Left hindlimb (tissue), 1 donor: Measurements from ENCODE around the gene SFI1.
A peak's percentile ranks its signal among the peaks of the same experiment; 100 is the strongest.

Source experiments
- DNase-seq: peaks from one replicate; pipeline ENCODE4 v3.0.0-alpha.2; 2018

Gene SFI1

DNA sequence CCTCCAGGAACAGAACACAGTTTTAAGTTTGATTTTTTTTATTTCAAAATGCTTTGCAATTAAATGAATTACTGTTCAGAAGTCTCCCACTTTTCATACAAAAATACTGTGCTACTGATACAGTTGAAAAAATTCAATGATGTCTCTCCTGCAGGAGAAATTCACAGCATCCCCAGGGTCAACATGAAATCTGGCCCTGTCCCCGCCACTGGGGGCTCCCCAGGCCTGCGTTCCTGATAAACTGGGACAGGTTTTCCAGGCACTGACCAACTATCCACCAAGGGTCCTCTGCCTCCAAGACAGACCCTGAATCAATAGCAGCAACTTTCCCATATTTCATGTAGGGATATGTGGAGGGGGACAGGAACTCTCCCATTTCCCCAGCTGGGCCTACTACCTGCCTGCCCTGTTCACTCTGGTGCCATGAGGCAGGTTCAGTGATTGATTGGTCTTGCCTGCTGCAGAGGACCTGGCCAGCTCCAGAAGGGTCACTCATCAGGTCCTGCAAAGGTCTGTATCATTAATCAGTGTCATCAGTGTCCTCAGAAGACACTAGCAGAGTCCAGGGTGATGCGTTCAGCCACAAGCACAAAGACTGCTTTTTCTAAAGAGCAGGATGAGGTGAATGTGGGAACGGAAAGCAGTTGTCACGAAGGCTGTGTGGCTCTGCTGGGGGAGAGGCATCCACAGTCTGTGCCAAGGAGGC, 122.3 kb downstream of the SFI1 start:
- DNase-seq: no peak

DNA sequence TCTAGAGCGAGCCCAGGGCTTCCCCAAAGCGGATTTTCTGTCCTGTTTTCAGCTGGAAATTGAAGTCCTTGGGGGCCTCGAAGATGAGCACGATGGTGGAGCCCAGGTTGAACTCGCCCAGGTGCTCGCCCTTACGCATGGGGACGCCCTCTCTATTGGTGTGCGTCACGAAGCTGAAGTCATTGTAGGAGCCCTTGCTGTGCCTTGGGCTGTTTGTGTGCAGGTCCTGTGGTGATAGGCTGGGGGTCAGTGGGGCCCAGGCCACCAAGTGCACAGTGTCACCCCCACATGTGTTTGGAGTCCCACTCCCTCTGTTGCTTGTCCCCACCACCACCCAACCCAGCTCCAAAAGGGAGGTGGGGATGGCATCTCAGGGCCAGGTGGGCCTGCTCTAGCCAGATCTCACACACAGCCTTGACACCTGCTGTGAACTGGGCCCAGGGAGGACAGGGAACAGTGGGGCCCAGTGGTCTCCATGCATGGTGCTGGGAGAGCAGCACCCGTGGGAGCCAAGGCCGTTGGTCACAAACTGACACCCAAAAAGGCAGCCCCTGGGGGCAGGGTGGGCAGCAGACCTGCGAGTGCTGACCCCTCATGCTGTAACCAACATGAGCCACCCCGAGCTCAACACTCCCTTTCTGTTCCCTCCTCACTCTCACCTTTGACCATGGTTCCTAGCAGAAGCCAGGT, 123.4 kb downstream of the SFI1 start:
- no peak for DNase-seq

DNA sequence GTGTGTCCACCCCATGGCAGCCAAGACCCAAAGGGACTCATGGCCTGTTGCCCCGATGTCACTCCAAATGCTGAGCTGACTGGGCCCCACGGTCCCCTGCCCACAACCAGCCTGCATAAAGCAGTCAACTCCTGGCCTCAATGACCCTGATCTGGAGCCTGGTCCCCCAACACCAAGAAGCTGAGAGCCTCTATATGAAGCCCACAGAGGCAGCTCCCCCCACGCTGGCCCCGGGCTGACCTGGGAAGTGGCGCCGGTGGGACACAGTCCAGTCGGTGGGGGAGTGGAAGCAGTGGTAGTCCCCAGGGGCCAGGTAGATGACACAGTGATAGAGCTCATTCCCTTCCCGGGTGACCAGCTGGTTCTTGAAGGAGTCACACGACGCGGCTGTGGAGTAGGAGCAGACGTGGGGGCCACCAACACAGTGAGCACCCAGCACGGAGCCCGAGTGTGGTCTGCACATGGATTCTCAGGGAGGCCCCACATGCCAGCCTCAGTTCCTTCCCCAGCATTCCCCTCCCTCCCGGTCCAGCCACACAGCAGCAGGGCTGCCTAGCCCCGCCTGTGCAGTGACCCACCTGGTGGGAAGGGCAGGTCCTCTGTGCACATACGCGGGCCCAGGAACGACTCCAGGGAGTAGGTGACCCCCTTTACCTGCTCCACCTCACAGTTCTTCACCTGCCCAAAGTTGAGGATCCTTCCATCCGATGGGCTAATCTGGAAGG, 124.6 kb downstream of the SFI1 start:
- no peak for DNase-seq

DNA sequence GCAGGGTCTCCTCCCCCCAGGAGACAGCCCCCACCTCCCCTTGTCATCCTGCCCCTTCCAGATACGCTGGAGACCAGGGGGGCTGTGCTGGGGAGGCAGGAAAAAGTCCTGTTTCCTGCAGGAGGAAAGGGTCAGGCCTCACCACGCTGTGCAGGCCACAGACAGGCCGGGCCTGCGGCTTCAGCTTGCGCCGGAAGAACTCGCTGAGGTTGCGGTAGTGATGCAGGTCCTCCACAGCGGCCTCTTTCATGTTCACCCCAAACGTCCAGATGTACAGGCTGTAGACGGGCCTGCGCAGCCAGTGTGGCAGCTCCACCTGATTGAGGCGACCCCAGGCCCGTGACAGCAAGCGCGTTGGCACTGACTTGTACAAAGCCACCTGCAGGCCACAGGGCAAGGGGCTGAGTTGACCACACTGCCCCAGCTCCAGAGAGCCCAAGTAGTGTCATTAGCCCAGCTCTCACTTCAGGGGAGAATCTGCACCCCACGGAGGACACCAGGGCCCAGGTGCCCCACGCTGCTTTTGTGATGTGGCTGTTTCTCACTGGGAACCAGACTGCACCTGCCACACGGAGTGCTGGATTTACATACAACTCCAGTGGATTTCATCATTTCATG, 125.3 kb downstream of the SFI1 start:
- no peak for DNase-seq

DNA sequence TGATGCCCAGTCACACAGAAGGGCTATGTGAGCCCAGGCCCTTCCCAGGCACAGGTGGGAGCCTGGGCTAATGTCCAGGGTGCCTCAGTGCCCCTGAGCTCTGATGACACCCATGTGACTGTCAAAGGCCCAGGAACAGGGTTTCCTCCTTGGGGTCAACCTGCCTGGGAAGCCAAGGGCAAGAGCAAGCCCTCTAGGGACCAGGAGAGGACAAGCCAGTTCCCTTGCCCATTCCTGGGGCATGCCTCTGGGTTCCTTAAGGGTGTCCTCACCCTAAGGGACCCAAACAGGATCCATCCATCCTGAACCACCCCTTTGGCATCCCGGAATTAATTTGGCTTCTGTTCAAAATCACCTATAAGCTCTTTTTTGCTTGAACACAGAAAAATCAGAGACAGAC, 126.6 kb downstream of the SFI1 start:
- no peak for DNase-seq

DNA sequence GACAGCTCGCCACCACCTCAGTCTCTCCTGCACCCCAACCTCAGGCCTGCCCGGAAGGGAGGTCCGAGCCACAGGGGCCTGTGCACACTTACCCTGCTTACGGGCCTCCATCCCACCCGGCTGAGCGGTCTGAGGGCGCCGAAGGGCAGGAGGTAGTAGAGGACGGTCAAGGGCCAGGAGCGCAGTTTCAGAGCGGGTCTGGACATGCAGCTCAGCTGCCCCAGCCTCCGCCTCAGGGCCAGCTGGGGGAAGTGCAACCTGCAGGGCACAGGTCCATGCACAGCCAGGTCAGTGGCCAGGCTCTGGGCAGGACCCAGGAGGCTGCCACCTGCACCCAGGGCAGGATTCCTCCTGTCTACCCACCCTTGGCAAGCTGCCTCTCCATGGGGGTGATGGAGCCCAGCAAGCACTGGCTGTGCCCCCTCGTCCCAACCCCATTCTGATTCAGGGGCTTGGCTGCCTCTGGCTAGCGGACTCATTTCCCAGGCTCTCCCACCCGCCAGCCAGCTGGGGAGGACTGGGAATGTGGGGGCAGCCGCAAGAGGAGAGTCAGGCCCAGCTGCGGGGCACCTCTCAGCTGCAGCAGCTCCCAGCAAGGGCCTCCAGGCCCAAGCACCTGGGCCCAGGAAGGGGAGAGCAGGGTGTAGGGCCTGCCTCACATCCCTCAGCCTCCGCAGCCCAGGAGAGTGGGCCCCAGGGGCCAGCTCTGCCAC, 127.4 kb downstream of the SFI1 start:
- DNase-seq: no peak

DNA sequence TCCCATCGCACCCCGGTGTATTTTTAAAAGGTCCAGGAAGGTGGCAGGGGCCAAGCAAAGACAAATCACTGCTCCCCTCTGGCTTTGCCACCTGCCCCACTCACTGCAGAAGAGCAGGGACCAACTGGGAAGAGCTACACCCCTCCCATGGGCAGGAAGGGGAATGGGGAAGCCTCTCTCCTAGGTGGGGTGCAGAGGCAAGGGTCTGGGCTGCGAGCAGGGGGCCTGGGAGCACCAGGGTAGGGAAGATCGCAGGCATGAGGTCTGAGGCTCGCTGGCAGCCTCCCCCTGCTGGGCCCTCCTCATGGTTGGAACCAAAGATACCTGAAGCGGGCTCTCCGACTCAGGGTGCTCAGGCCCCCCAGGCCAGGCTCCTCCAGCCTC, 128.9 kb downstream of the SFI1 start:
- DNase-seq: no peak

DNA sequence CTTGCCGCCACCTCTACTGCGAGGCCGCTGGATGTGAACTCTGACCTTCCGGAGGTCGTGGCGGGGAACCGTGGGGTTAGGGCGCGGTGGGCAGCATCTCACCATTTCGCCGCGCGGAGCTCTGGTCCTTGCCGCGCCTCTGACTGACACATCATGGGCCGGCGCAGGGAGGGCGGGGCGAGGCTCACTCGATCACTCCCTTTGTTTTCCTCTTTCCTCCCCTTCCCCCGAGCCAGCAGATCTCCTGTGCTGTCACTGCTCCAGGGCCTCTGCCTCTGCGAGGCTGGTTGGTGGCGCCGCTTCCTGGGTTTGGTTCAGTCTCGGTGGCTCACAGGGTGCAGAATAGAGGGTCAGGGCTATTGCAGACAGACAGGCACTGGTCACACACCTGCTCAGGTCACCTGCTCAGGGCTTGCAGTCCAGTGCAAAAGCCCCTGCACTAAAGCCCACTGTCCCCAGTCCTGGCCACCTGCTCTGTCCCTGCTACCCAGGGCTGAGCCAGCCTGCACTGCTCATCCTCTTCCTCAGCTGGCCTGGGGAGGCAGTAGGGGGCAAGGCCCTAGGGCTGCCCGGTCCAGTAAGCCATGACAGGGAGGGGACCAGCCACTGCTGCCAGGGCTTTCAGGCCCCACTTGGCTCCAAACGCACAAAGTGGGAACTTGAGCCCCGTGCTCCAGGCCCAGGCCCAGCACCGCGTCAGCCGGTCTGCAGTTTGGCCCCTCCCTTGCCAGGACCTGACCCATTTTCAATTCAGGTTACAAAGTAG, 129.5 kb downstream of the SFI1 start:
- peak; percentile 57 for DNase-seq

DNA sequence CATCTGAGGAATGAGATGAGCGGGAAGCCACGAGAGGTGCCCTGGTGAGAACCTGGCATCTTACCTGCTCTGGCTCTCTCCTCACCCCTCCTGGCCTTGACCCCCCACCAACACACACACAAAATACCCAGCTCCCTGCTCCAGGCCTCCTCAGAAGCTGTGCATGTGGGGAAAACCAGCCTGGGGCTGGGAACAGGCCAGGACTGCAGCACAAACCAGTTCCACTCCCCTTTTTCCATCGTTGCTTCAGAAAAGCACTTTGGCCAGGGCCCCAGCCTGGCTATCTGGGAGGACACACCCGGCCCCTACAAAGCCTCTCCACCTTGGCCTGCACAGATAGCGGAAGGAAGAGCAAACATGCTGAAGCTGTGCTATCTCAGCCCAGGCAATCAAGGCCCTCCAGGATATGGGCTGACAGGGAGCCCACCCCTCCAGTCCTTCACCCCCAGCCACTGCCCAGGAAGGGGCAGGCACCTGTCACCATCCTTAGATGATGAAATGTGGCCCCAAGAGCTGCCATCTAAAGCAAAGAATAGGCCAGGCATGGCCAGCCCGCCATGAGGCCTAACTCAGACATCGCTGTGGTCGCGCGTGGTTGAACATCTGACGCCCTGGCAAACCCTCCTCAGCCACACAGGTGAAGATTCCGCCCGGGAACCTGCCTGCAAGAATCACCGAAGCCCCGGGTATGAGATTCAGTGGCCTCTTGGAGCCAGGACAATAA, 130.3 kb downstream of the SFI1 start:
- DNase-seq: peak; percentile 72

DNA sequence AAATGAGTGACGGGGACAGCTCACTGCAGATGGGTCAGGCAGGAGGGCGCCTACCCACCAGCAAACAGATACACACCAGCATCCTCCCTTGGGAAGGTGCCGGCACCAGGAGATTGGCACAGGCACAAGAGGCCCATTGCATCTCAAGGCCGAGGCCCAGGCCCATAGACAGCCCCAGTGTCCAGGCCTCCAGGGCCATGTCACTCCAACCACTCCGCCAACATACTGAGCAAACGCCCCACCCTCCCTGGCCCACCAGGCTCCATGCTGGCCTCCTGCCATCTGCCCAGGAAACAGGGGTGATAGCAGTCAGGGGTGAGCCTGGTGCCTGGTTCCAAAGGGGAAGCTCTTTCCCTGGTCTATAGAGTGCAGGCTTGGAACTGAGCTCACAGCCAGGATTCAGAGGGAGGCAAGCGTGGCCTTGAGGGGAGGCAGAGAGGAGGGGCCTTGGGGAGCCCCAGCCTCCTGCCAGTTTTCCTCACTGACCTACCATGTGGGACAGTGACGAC, 130.9 kb downstream of the SFI1 start:
- DNase-seq: no peak

DNA sequence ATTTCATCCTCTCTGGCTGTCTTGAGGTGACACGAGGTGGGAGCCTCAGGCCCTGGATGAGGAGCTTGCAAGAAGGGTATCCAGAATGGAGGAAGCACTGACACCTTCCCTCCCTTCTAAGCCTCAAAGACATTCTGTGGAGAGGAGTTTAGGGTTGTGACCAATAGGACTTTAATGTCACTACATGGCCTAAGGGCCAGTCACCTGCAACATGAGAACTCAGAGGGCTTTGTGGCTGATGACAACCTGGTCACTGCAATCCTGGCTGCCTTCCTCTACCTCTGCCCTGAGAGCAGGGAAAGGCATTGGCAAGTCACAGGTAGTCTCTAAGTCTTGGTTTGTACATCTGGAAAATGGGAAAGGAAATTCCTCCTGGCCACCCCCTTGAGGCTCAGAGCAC, 132.0 kb downstream of the SFI1 start:
- DNase-seq: no peak

DNA sequence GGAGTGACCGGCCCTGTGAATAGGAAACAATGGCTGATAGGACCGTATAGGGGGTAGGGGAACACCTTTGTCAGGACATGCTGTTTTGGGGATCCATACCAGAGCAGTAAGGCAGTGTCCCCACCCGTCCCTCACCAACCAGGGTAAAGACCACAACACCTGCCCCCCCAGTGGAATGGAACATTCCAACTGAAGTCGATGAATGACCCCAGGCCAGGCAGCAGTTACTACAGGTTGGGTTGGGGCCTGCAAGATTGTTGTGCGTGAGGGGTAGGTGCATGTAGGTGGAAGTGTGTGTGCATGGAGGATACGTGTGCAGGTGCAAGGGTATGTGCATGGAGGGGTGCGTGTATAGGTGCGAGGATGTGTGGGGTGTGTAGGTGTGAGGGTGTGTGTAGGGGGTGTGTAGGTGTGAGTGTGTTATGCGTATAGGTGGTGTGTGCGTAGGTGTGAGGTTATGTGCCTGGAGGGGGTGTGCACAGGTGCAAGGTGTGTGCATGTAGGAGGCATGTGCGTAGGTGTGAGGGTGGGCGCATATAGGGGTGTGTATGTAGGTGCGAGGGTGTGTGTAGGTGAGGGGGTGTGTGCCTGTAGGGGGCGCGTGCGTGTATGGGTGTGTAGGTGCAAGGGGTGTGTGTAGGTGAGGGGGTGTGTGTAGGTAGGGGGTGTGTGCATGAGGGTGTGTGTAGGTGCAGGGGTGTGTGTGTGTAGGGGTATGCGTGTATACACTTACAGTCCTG, 132.8 kb downstream of the SFI1 start:
- no peak for DNase-seq

DNA sequence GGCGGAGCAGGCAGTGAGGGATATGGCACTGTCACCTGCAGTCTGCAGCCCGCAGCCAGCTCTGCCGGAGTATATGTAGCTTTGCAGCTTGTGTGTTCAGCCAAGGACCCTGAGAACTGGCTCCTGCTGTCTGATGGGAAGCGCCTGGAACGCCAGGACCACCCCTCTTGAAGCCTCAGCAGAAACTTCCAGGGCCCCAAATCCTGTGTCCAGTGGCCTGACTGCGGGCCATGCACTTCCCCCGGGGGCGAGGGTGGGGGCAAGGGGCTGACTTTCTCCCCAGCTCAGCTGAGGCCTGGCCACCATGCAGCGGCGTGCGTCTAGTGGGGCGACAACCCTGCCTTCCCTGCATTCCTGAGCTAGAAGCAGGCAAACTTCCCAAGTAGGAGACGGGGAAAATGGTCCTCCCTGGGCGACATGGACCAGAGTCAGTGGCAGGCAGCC, 133.4 kb downstream of the SFI1 start:
- DNase-seq: no peak

DNA sequence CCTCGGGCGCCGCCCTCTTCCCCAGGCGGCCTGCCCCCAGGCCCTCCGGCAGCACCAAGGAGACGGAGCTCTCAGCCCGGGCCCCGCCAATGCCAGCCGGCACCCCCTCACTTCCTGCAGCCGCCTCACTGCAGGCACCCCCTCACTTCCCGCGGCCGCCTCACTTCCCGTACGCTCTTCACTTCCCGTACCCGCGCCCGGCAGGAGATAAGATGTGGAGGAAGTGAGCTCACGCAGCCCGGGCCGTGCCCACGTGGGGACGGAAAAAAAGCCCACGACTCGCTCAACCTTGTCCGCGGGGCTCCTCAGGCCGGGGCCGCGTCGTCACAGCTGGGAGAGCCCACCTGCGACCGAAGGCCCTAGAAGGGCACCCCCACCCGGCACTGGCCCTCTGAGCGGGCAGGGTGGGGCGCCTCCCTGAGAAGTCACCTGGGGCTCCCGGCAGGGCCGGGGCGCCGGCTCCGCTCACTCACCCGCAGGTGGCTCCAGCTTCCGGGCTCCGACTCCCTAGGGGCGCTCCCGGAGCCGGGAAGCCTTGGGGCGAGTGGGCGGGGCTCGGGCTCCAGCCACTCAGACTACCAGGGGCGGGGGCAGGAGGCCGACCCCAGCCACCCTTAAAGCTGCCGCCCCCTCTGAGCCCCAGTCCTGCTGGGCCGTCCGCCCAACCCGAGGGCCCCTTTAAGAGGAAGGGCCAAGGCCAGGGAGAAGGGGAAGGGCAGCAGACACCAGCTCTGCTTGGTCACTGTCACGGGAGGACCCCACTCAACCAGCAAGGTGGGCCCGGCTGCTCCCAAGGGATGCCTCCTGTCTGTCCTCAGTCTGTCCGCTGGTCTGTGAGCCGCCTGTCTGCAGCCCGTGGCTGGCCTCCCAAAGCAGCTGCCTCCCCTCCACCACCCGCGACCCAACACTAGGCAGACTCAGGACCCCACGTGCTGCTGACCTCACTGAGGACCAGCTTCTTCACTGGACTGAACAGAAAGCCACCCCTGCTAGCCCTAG, 134.3 kb downstream of the SFI1 start:
- DNase-seq: peak; percentile 84

DNA sequence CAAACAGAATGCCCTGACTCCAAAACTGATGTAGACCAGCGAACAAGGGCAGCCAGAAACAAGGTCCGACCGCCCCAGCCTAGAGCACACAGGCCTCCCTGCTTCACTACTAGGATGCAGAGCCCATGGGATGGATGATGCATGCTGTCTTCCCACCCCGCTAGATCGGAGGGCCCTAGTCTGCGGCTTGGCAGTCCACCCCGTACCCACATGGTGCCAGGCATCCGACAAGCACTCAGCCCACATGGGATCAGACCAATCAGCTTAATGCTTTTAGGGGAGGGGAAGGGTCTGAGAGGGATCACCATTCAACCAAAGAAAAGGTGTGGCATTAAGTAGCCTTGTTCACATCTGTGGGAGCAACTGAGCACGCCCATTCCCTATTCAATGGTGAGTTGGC, 135.1 kb downstream of the SFI1 start:
- no peak for DNase-seq

DNA sequence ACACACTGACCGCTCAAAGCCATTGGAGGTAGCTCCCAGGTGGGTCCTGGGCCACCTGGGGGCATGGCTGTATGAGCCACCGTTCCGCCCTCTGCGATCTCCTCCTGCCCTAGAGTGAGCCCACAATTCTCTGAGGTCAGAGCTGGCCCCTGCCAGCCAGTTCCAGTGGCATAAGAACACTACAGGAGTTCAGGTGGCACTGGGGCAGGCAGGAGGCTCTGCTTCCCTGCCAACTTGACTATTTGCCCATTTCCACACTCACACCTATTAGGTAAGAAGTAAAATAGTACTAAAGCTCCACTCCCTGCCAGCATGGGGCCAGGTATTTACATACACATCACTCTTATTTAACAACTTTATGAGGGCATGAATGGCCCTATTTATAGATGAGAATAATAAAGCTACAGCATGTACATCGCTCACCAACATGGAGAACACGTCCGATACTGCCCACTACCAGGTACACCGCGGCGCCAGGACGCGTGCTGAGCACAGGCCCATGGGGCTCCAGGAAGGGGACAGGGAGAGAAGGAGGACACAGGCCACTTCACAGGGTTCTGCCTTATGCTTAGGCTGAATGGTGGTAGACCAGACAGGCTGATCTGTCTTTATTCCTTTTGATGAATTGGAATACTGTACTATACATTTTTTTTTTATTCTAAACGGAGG, 139.4 kb downstream of the SFI1 start:
- DNase-seq: no peak

DNA sequence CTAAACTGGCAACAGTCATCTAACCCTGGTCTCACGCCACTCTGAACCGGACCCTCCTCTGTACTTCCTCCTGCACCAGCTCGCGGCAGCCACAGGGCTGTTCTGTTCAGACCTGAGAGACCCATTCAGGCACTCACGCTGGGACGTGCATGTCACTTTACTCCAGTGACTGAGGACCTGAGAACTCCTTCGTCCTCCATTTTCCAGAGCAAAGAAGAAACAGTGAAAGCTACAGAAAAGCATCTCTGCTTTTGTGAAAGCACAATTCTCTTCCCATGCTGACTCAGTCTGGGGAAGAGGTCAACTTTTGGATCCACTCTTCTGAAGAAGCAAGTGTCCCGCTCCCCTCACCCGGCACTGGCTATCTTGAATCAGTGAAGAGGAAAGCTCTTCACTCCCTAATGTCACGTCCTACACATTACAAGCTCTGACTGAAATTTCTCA, 141.1 kb downstream of the SFI1 start:
- no peak for DNase-seq

DNA sequence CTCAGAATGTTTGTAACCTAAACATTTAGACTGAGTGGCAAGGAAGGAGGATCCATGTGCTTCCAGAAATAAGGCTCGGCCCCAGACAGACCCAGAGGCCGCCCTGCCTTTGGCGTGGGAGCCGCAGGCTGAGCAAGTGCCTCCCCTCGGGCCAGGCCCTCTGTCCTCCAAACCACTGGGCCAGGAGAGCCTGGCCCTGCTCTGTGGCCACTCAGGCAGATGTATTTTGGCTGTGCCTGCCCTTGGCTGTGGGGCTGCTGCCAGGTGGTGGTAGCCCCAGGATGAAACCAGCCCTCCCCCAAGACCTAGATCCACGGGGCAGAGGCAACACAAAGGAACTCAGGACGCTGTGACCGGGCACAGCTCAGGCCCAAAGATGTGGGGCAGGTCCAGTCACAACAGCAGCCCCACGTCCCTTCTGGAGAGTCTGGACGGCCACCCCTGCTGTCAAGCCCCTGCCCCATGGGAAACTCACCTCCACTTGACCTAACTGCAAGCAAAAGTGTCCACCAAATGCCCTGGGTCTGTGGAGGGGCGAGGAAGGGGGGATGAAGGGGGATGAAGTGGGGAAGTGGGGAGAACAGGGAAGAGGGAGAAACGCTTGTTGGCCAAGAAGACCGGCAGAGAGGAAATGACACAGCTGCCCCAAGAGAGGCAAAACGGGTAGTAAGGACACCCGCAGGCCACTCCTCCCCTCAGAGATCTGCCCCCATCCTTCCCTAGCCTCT, 141.7 kb downstream of the SFI1 start:
- DNase-seq: no peak
